ENCODE results near the gene KRTAP27-1.

DNA sequence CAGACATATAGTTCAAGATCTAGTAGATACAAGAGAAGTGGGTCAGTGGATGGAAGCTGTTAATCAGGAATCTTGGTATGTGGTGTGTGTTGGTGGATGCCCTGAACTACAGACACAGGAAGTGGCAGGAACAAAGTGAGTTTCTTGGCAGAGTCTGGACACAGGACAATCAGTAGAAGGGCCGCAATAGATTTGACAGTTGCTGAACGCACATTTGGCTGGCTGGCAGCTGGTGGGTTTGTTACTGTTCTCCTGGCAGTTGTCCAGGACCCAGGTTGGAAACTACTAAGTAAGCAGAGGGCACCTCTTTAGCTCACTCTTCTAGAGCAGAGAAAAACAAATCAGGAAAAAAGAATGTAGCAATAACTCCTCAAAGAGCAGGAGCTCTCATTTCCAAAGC is 30.6 kb downstream of the KRTAP27-1 start:
- TF ChIP-seq, protein P1, sequence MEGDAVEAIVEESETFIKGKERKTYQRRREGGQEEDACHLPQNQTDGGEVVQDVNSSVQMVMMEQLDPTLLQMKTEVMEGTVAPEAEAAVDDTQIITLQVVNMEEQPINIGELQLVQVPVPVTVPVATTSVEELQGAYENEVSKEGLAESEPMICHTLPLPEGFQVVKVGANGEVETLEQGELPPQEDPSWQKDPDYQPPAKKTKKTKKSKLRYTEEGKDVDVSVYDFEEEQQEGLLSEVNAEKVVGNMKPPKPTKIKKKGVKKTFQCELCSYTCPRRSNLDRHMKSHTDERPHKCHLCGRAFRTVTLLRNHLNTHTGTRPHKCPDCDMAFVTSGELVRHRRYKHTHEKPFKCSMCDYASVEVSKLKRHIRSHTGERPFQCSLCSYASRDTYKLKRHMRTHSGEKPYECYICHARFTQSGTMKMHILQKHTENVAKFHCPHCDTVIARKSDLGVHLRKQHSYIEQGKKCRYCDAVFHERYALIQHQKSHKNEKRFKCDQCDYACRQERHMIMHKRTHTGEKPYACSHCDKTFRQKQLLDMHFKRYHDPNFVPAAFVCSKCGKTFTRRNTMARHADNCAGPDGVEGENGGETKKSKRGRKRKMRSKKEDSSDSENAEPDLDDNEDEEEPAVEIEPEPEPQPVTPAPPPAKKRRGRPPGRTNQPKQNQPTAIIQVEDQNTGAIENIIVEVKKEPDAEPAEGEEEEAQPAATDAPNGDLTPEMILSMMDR (IDR thresholded peaks at IDR 0.05) = no peak
- no peak for TF ChIP-seq EP300 (IDR thresholded peaks at IDR 0.05)
